ENCODE data around the gene NPC1.

NPC1 gene

GRCh38 chr18:23487738-23488570 lies 98.4 kb downstream of the NPC1 start:
- DNase-seq (ENCODE audit: low spot score) = no peak

GRCh38 chr18:23485386-23485785 lies 100.9 kb downstream of the NPC1 start:
- no peak for DNase-seq (ENCODE audit: low spot score)

GRCh38 chr18:23484561-23485182 lies 101.6 kb downstream of the NPC1 start:
- no peak for DNase-seq (ENCODE audit: low spot score)

Small RNA genes lying within 50 kb of the gene (small RNA-seq; reads per million reads assigned to genes)
- gene AC026634.1 (0 reads per million in 2 experiments), gene RF00019 (0 reads per million in 2 experiments)
